WTC11 (cell line): Measurements from ENCODE around the gene IL1F10. TPM values are rescaled to one million over a fixed set of nuclear protein-coding genes. Genes with fewer than 3 reads are reported as not detected.

Experiments
- ATAC-seq: fragments of 200-7000 bp; cut with Tn5 transposase; 2 replicates; pipeline ENCODE4 v1.10.0; 2021; ENCODE audit warnings: mild to moderate bottlenecking, moderate library complexity
- CTCF ChIA-PET: fragments of 300-600 bp; sonication (Branson Sonifier 250); formaldehyde crosslinking; loops from one replicate; lab custom pipeline; 2021; ENCODE audit warnings: antibody characterized with exemption; lab: Charles Lee
- POLR2A ChIA-PET: fragments of 350-600 bp; sonication (Branson Sonifier 250); formaldehyde crosslinking; loops from one replicate; lab custom pipeline; 2021; ENCODE audit warnings: antibody characterized with exemption; lab: Charles Lee
- DNase-seq: peaks from one replicate; pipeline ENCODE4 v3.0.0; 2021; ENCODE audit warnings: low spot score
- H3K27ac Mint-ChIP-seq: 2 replicates; pipeline ENCODE4 v1.8.0; 2021; ENCODE audit warnings: mixed read lengths
- H3K27me3 Mint-ChIP-seq: 2 replicates; pipeline ENCODE4 v1.8.0; 2021; ENCODE audit warnings: low read depth, mild to moderate bottlenecking, moderate library complexity, mixed read lengths
- H3K36me3 Mint-ChIP-seq: 2 replicates; pipeline ENCODE4 v1.8.0; 2021; ENCODE audit warnings: mixed read lengths
- H3K4me1 Mint-ChIP-seq: 2 replicates; pipeline ENCODE4 v1.8.0; 2022; ENCODE audit warnings: mixed read lengths
- H3K4me3 Mint-ChIP-seq: 2 replicates; pipeline ENCODE4 v1.8.0; 2021; ENCODE audit warnings: mild to moderate bottlenecking, moderate library complexity, mixed read lengths
- H3K9me3 Mint-ChIP-seq: 2 replicates; pipeline ENCODE4 v1.8.0; 2021; ENCODE audit warnings: mixed read lengths
- ATF3 ChIP-seq: sonication (generic); formaldehyde crosslinking; conservative IDR thresholded peaks from 2 replicates; pipeline ENCODE4 v1.8.1; 2022; ENCODE audit warnings: mild to moderate bottlenecking, missing genetic modification reagents
- ATF6 ChIP-seq: sonication (generic); formaldehyde crosslinking; IDR thresholded peaks from 2 replicates; pipeline ENCODE4 v1.8.1; 2023; ENCODE audit warnings: mild to moderate bottlenecking, missing genetic modification reagents
- CREM ChIP-seq: sonication (generic); formaldehyde crosslinking; IDR thresholded peaks from 2 replicates; pipeline ENCODE4 v1.8.1; 2022; ENCODE audit warnings: mild to moderate bottlenecking, missing genetic modification reagents, moderate library complexity
- HMGA2 ChIP-seq: fragments of 250-450 bp; sonication (Bioruptor Pico); IDR thresholded peaks from 2 replicates; pipeline ENCODE4 v1.4.0; 2021; ENCODE audit warnings: mild to moderate bottlenecking, moderate library complexity
- KAT7 ChIP-seq: sonication (generic); formaldehyde crosslinking; IDR thresholded peaks from 2 replicates; pipeline ENCODE4 v1.8.1; 2023; ENCODE audit warnings: missing genetic modification reagents, mild to moderate bottlenecking, borderline replicate concordance
- NFYB ChIP-seq: sonication (generic); formaldehyde crosslinking; conservative IDR thresholded peaks from 2 replicates; pipeline ENCODE4 v1.8.0; 2022; ENCODE audit warnings: low read depth, missing genetic modification reagents
- RELA ChIP-seq: sonication (generic); formaldehyde crosslinking; IDR thresholded peaks from 2 replicates; pipeline ENCODE4 v1.8.1; 2022; ENCODE audit warnings: missing genetic modification reagents, mild to moderate bottlenecking, borderline replicate concordance
- SMAD3 ChIP-seq: sonication (generic); formaldehyde crosslinking; IDR thresholded peaks from 2 replicates; pipeline ENCODE4 v1.8.0; 2022; ENCODE audit warnings: missing genetic modification reagents, mild to moderate bottlenecking, borderline replicate concordance
- TP53 ChIP-seq: sonication (generic); formaldehyde crosslinking; IDR thresholded peaks from 2 replicates; pipeline ENCODE4 v1.8.1; 2023; ENCODE audit warnings: mild to moderate bottlenecking, missing genetic modification reagents
- ZNF121 ChIP-seq: sonication (generic); formaldehyde crosslinking; IDR thresholded peaks from 2 replicates; pipeline ENCODE4 v1.8.0; 2023; ENCODE audit warnings: missing genetic modification reagents
- ZNF423 ChIP-seq: fragments of 250-450 bp; sonication (Bioruptor Pico); IDR thresholded peaks from 2 replicates; pipeline ENCODE4 v2.1.2; 2022; ENCODE audit warnings: mild to moderate bottlenecking, moderate library complexity
- total RNA-seq: library from RNA; stranded (reverse); gene quantifications from 3 replicates; pipeline ENCODE4 v1.2.3, GENCODE V29; 2021
- TF ChIP-seq, protein P1 (sequence below): sonication (generic); formaldehyde crosslinking; IDR thresholded peaks from 2 replicates; pipeline ENCODE4 v1.8.1; 2022; ENCODE audit warnings: mild to moderate bottlenecking, missing genetic modification reagents, moderate library complexity, borderline replicate concordance
- TF ChIP-seq, protein P2 (sequence below): fragments of 250-450 bp; sonication (Bioruptor Pico); IDR thresholded peaks from 2 replicates; pipeline ENCODE4 v1.9.0; 2021; ENCODE audit warnings: mild to moderate bottlenecking
- TF ChIP-seq, protein P3 (sequence below): fragments of 250-450 bp; sonication (Bioruptor Pico); IDR thresholded peaks from 2 replicates; pipeline ENCODE4 v1.9.0; 2021; ENCODE audit warnings: mild to moderate bottlenecking, borderline replicate concordance
- TF ChIP-seq, protein P4 (sequence below): fragments of 250-450 bp; sonication (Bioruptor Pico); IDR thresholded peaks from 2 replicates; pipeline ENCODE4 v1.8.0; 2021; ENCODE audit warnings: mild to moderate bottlenecking

IL1F10 gene
- total RNA-seq, 1 experiment from 2014 or later = not detected

DNA sequence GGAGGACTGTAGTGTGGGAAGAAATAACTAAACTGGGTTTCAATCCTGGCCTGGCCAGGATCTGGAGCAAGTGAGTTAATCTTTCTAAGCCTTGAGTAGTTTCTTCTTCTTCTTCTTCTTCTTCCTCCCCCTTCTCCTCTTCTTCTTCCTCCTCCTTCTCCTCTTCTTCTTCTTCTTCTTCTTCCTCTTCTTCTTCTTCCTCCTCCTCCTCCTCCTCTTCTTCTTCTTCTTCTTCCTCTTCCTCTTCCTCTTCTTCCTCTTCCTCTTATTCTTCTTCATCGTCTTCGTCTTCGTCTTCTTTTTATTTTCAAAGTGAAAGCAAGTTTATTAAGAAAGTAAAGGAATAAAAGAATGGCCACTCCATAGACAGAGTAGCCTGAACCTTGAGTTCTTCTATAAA, 53.1 kb downstream of the IL1F10 start:
- ChIA-PET CTCF (interaction anchor here (1.9 kb wide), 1 partner anchor 40 kb away, joined by 5 read pairs; no protein-coding TSS in a partner anchor), POLR2A (no interaction called here)
- DNase-seq = no peak
- no peak overlapping the region for H3K27ac Mint-ChIP-seq
- TF ChIP-seq NFYB (CRISPR knock-in tag) = no peak
- no peak for TF ChIP-seq ATF6 (CRISPR knock-in tag)
- TF ChIP-seq, protein P1, sequence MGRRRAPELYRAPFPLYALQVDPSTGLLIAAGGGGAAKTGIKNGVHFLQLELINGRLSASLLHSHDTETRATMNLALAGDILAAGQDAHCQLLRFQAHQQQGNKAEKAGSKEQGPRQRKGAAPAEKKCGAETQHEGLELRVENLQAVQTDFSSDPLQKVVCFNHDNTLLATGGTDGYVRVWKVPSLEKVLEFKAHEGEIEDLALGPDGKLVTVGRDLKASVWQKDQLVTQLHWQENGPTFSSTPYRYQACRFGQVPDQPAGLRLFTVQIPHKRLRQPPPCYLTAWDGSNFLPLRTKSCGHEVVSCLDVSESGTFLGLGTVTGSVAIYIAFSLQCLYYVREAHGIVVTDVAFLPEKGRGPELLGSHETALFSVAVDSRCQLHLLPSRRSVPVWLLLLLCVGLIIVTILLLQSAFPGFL (CRISPR knock-in tag) = no peak
- TF ChIP-seq, protein P2, sequence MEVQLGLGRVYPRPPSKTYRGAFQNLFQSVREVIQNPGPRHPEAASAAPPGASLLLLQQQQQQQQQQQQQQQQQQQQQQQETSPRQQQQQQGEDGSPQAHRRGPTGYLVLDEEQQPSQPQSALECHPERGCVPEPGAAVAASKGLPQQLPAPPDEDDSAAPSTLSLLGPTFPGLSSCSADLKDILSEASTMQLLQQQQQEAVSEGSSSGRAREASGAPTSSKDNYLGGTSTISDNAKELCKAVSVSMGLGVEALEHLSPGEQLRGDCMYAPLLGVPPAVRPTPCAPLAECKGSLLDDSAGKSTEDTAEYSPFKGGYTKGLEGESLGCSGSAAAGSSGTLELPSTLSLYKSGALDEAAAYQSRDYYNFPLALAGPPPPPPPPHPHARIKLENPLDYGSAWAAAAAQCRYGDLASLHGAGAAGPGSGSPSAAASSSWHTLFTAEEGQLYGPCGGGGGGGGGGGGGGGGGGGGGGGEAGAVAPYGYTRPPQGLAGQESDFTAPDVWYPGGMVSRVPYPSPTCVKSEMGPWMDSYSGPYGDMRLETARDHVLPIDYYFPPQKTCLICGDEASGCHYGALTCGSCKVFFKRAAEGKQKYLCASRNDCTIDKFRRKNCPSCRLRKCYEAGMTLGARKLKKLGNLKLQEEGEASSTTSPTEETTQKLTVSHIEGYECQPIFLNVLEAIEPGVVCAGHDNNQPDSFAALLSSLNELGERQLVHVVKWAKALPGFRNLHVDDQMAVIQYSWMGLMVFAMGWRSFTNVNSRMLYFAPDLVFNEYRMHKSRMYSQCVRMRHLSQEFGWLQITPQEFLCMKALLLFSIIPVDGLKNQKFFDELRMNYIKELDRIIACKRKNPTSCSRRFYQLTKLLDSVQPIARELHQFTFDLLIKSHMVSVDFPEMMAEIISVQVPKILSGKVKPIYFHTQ = no peak
- TF ChIP-seq, protein P3, sequence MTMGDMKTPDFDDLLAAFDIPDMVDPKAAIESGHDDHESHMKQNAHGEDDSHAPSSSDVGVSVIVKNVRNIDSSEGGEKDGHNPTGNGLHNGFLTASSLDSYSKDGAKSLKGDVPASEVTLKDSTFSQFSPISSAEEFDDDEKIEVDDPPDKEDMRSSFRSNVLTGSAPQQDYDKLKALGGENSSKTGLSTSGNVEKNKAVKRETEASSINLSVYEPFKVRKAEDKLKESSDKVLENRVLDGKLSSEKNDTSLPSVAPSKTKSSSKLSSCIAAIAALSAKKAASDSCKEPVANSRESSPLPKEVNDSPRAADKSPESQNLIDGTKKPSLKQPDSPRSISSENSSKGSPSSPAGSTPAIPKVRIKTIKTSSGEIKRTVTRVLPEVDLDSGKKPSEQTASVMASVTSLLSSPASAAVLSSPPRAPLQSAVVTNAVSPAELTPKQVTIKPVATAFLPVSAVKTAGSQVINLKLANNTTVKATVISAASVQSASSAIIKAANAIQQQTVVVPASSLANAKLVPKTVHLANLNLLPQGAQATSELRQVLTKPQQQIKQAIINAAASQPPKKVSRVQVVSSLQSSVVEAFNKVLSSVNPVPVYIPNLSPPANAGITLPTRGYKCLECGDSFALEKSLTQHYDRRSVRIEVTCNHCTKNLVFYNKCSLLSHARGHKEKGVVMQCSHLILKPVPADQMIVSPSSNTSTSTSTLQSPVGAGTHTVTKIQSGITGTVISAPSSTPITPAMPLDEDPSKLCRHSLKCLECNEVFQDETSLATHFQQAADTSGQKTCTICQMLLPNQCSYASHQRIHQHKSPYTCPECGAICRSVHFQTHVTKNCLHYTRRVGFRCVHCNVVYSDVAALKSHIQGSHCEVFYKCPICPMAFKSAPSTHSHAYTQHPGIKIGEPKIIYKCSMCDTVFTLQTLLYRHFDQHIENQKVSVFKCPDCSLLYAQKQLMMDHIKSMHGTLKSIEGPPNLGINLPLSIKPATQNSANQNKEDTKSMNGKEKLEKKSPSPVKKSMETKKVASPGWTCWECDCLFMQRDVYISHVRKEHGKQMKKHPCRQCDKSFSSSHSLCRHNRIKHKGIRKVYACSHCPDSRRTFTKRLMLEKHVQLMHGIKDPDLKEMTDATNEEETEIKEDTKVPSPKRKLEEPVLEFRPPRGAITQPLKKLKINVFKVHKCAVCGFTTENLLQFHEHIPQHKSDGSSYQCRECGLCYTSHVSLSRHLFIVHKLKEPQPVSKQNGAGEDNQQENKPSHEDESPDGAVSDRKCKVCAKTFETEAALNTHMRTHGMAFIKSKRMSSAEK (CRISPR knock-in tag) = no peak
- TF ChIP-seq SMAD3 (CRISPR knock-in tag) = no peak
- TF ChIP-seq, protein P4, sequence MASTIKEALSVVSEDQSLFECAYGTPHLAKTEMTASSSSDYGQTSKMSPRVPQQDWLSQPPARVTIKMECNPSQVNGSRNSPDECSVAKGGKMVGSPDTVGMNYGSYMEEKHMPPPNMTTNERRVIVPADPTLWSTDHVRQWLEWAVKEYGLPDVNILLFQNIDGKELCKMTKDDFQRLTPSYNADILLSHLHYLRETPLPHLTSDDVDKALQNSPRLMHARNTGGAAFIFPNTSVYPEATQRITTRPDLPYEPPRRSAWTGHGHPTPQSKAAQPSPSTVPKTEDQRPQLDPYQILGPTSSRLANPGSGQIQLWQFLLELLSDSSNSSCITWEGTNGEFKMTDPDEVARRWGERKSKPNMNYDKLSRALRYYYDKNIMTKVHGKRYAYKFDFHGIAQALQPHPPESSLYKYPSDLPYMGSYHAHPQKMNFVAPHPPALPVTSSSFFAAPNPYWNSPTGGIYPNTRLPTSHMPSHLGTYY (CRISPR knock-in tag) = no peak
- no peak for TF ChIP-seq HMGA2 (CRISPR knock-in tag)
- no peak for TF ChIP-seq RELA (CRISPR knock-in tag)
- no peak for TF ChIP-seq TP53 (CRISPR knock-in tag)
- TF ChIP-seq ZNF423 (CRISPR knock-in tag) = no peak
- TF ChIP-seq KAT7 (CRISPR knock-in tag) = no peak
- H3K36me3 Mint-ChIP-seq = no peaks in the 10 kb centered on the region
- H3K4me3 Mint-ChIP-seq = no peak overlapping the region
- ATAC-seq = no peak
- no peaks in the 10 kb centered on the region for H3K4me1 Mint-ChIP-seq
- H3K9me3 Mint-ChIP-seq = no peaks in the 10 kb centered on the region
- peaks cover 27% of the 10 kb centered on the region for H3K27me3 Mint-ChIP-seq

DNA sequence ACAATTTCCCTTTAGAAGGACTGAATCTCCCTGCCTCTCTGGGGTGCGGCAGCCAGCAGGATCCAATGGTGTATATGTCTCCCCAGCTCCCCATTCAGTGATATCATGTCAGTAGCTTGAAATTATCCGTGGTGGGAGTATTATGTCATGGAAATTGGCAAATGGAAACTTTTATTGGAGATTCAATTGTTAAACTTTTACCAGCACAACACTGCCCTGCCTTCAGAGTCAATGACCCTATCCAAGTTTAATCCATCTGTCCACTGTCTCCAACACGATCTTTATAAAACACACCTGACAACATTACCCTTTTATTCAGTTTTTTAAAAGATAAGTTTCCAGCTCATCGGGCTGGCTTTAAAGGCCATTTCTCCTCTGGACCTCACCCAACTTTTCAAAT, 54.6 kb downstream of the IL1F10 start:
- Mint-ChIP-seq H3K4me3 (no peak overlapping the region), H3K9me3 (no peaks in the 10 kb centered on the region), H3K4me1 (no peaks in the 10 kb centered on the region)
- TF ChIP-seq, protein P4 (CRISPR knock-in tag) = no peak
- no peak for TF ChIP-seq CREM (CRISPR knock-in tag)
- TF ChIP-seq ZNF121 = no peak
- no peak for TF ChIP-seq ATF3 (CRISPR knock-in tag)
- TF ChIP-seq, all 79 proteins: peak for 0
- DNase-seq = no peak
- Mint-ChIP-seq H3K27ac (no peak overlapping the region), H3K27me3 (peaks cover 27% of the 10 kb centered on the region), H3K36me3 (no peaks in the 10 kb centered on the region)
- ChIA-PET CTCF (interaction anchor here (1.0 to 1.9 kb wide), 2 partner anchors 16 to 42 kb away, joined by 3 to 5 read pairs; no protein-coding TSS in a partner anchor), POLR2A (interaction anchor here (0.6 kb wide), 1 partner anchor 1195 kb away, joined by 7 read pairs; no protein-coding TSS in a partner anchor)
- no peak for ATAC-seq
